ENCODE data around the gene ERBB4.
"Not testable (repeated sequence)": the region's sequence is repeated elsewhere in the genome, so short reads cannot be mapped to it uniquely, and the experiment has no call there.

- not testable (repeated sequence) for TF ChIP-seq CTCF (IDR thresholded peaks at IDR 0.05); SIN3A (IDR thresholded peaks at IDR 0.05; ENCODE audit: borderline replicate concordance, insufficient read depth, low read depth, low read length); POLR2AphosphoS5 (IDR thresholded peaks at IDR 0.05; ENCODE audit: low read depth, low read length); REST (IDR thresholded peaks at IDR 0.05; ENCODE audit: insufficient read depth in 1 of 2, low read depth in 2 of 2, low read length in 1 of 2)
Observed at GRCh38 chr2:212467551-212467950, 71.1 kb downstream of the ERBB4 start.
